H9 (cell line): ENCODE results near the gene IWS1. TPM values are rescaled to one million over a fixed set of nuclear protein-coding genes. Genes with fewer than 3 reads are reported as not detected.

Source experiments
- DNase-seq: peaks from one replicate; pipeline ENCODE4 v3.0.0-alpha.2; 2017
- H2AFZ ChIP-seq: one replicate; pipeline ENCODE4 v1.6.1; 2013; ENCODE audit warnings: mild to moderate bottlenecking, low read length, control low read depth, moderate library complexity
- H2AK5ac ChIP-seq: 2 replicates; pipeline ENCODE4 v1.6.1; 2013; ENCODE audit warnings: low read length, control low read depth, mixed read lengths; ENCODE audit not compliant: insufficient read length
- H2BK120ac ChIP-seq: one replicate; pipeline ENCODE4 v1.6.1; 2013; ENCODE audit warnings: low read depth, mild to moderate bottlenecking, low read length, control low read depth, inconsistent platforms; ENCODE audit not compliant: poor library complexity, severe bottlenecking
- H2BK12ac ChIP-seq: 2 replicates; pipeline ENCODE4 v1.6.1; 2013; ENCODE audit warnings: low read length, control low read depth, mixed read lengths, low read depth; ENCODE audit not compliant: insufficient read length
- H2BK15ac ChIP-seq: 2 replicates; pipeline ENCODE4 v1.6.1; 2013; ENCODE audit warnings: low read depth, low read length, control low read depth
- H2BK20ac ChIP-seq: one replicate; pipeline ENCODE4 v1.6.1; 2013; ENCODE audit warnings: low read depth, mild to moderate bottlenecking, low read length, control low read depth, inconsistent platforms; ENCODE audit not compliant: poor library complexity, severe bottlenecking
- H2BK5ac ChIP-seq: 2 replicates; pipeline ENCODE4 v1.6.1; 2013; ENCODE audit warnings: low read length, control low read depth, mixed read lengths; ENCODE audit not compliant: insufficient read length
- H3K14ac ChIP-seq: 2 replicates; pipeline ENCODE4 v1.6.1; 2013; ENCODE audit warnings: low read length, control low read depth; ENCODE audit not compliant: insufficient read depth
- H3K18ac ChIP-seq: 2 replicates; pipeline ENCODE4 v1.6.1; 2013; ENCODE audit warnings: low read depth, mild to moderate bottlenecking, mixed read lengths, low read length, control low read depth; ENCODE audit not compliant: insufficient read length
- H3K23ac ChIP-seq: 2 replicates; pipeline ENCODE4 v1.6.1; 2013; ENCODE audit warnings: low read length, control low read depth, mixed read lengths, low read depth; ENCODE audit not compliant: insufficient read length
- H3K23me2 ChIP-seq: 2 replicates; pipeline ENCODE4 v1.6.1; 2013; ENCODE audit warnings: low read depth, mild to moderate bottlenecking, mixed read lengths, low read length, control low read depth; ENCODE audit not compliant: insufficient read length, poor library complexity, severe bottlenecking
- H3K27ac ChIP-seq: 2 replicates; pipeline ENCODE4 v1.5.1; 2013; ENCODE audit warnings: low read length, control low read depth, mixed read lengths, low read depth; ENCODE audit not compliant: insufficient read length
- H3K27me3 ChIP-seq: 2 replicates; pipeline ENCODE4 v1.6.1; 2013; ENCODE audit warnings: low read length, control low read depth, inconsistent platforms; ENCODE audit not compliant: insufficient read depth
- H3K4ac ChIP-seq: 2 replicates; pipeline ENCODE4 v1.6.1; 2013; ENCODE audit warnings: low read depth, mild to moderate bottlenecking, control low read depth, inconsistent platforms, low read length, moderate library complexity
- H3K4me1 ChIP-seq: 2 replicates; pipeline ENCODE4 v1.6.1; 2013; ENCODE audit warnings: low read length, control low read depth, inconsistent platforms; ENCODE audit not compliant: insufficient read depth
- H3K4me2 ChIP-seq: 2 replicates; pipeline ENCODE4 v1.6.1; 2013; ENCODE audit warnings: low read length, control low read depth, mixed read lengths; ENCODE audit not compliant: insufficient read length, insufficient read depth
- H3K56ac ChIP-seq: 2 replicates; pipeline ENCODE4 v1.6.1; 2013; ENCODE audit warnings: low read depth, mild to moderate bottlenecking, mixed read lengths, low read length, control low read depth; ENCODE audit not compliant: insufficient read length
- H3K79me1 ChIP-seq: 2 replicates; pipeline ENCODE4 v1.6.1; 2013; ENCODE audit warnings: low read depth, mild to moderate bottlenecking, moderate library complexity, low read length, control low read depth, inconsistent platforms; ENCODE audit not compliant: insufficient read depth, poor library complexity, severe bottlenecking
- H3K79me2 ChIP-seq: 2 replicates; pipeline ENCODE4 v1.6.1; 2013; ENCODE audit warnings: low read length, control low read depth, inconsistent platforms; ENCODE audit not compliant: insufficient read depth
- H3K9ac ChIP-seq: 2 replicates; pipeline ENCODE4 v1.6.1; 2013; ENCODE audit warnings: low read length, control low read depth, mixed read lengths; ENCODE audit not compliant: insufficient read length; ENCODE audit errors: extremely low read depth
- H3K9me3 ChIP-seq: one replicate; pipeline ENCODE4 v1.6.1; 2013; ENCODE audit warnings: low read depth, low read length, inconsistent platforms; ENCODE audit not compliant: control insufficient read depth
- H3T11ph ChIP-seq: one replicate; pipeline ENCODE4 v1.6.1; 2013; ENCODE audit warnings: mild to moderate bottlenecking, low read length, control low read depth, inconsistent platforms
- H4K20me1 ChIP-seq: one replicate; pipeline ENCODE4 v1.6.1; 2013; ENCODE audit not compliant: control insufficient read depth, insufficient read length, insufficient read depth
- H4K5ac ChIP-seq: 2 replicates; pipeline ENCODE4 v1.6.1; 2013; ENCODE audit warnings: low read depth, mild to moderate bottlenecking, mixed read lengths, low read length, control low read depth; ENCODE audit not compliant: insufficient read length
- H4K8ac ChIP-seq: replicated peaks from 2 replicates; pipeline ENCODE4 v1.6.1; 2013; ENCODE audit warnings: low read length, control low read depth, mixed read lengths, low read depth; ENCODE audit not compliant: insufficient read length
- H4K91ac ChIP-seq: 2 replicates; pipeline ENCODE4 v1.6.1; 2013; ENCODE audit warnings: low read depth, mild to moderate bottlenecking, moderate library complexity, mixed read lengths, low read length, control low read depth; ENCODE audit not compliant: insufficient read length
- H3K27ac Mint-ChIP-seq, 3 experiments: 2 replicates in 2 of 3; 3 replicates in 1 of 3; pipeline ENCODE4 v1.8.0; 2020 to 2021; ENCODE audit warnings: mixed read lengths in 3 of 3, mild to moderate bottlenecking in 1 of 3, moderate library complexity in 1 of 3
- H3K27me3 Mint-ChIP-seq: 2 replicates; pipeline ENCODE4 v1.8.0; 2021; ENCODE audit warnings: low read depth, mild to moderate bottlenecking, moderate library complexity, mixed read lengths
- H3K36me3 Mint-ChIP-seq, 3 experiments: 2 replicates in 2 of 3; 3 replicates in 1 of 3; pipeline ENCODE4 v1.8.0; 2020 to 2021; ENCODE audit warnings: low read depth in 3 of 3, mixed read lengths in 3 of 3; ENCODE audit not compliant: insufficient read depth in 1 of 3
- H3K4me1 Mint-ChIP-seq, 2 experiments: 2 replicates each; pipeline ENCODE4 v1.8.0; 2020; ENCODE audit warnings: mixed read lengths in 2 of 2
- H3K4me3 Mint-ChIP-seq, 2 experiments: 2 replicates in 1 of 2; 3 replicates in 1 of 2; pipeline ENCODE4 v1.8.0; 2020 to 2021; ENCODE audit warnings: mild to moderate bottlenecking in 2 of 2, mixed read lengths in 2 of 2, moderate library complexity in 1 of 2
- H3K9me3 Mint-ChIP-seq, 2 experiments: 2 replicates in 1 of 2; 3 replicates in 1 of 2; pipeline ENCODE4 v1.8.0; 2020; ENCODE audit warnings: mild to moderate bottlenecking in 2 of 2, mixed read lengths in 2 of 2, moderate library complexity in 1 of 2
- CTCF ChIP-seq: fragments of 200-600 bp; sonication (generic); conservative IDR thresholded peaks from 3 replicates; pipeline ENCODE4 v1.8.0; 2021; ENCODE audit warnings: antibody characterized with exemption, mild to moderate bottlenecking
- WGBS: extraction: QIAGEN DNeasy Blood & Tissue Kit; methylation state at CpG from one replicate; pipeline ENCODE4 v1.1.7; 2013; ENCODE audit warnings: missing lambda C conversion rate, low lambda C conversion rate, mixed read lengths; ENCODE audit not compliant: insufficient read length; ENCODE audit errors: extremely low coverage; 5-methylcytosine and 5-hydroxymethylcytosine counted together
- total RNA-seq: library from RNA; stranded (reverse); gene quantifications from 2 replicates; pipeline ENCODE4 v1.2.1, GENCODE V29; 2021

Gene IWS1
- total RNA-seq, 1 experiment from 2014 or later: 66.2 TPM

GRCh38 chr2:127552336-127552735 lies 26.0 kb upstream of the IWS1 start:
- Mint-ChIP-seq H3K36me3 (no peaks in the 10 kb centered on the region), H3K4me1 (peaks cover 0 to 7% of the 10 kb centered on the region in 2 experiments; a peak in 1 of 4 replicates)

More at GRCh38 chr2:127552336-127552735, 26.0 kb upstream of the IWS1 start:
- H3K4ac ChIP-seq: no peak overlapping the region
- H2BK12ac ChIP-seq: no peak overlapping the region
- H4K91ac ChIP-seq: no peak overlapping the region
- no peaks in the 10 kb centered on the region for H3K4me1 ChIP-seq
- H2BK120ac ChIP-seq: no peak overlapping the region
- H2BK20ac ChIP-seq: no peak overlapping the region
- Mint-ChIP-seq H3K27ac (peak overlapping the region in 1 of 3 experiments; percentile 9; a peak in 1 of 7 replicates), H3K27me3 (peaks cover 31% of the 10 kb centered on the region), H3K4me3 (no peak overlapping the region; a peak in 1 of 5 replicates), H3K9me3 (no peaks in the 10 kb centered on the region)
- H3K23me2 ChIP-seq: no peaks in the 10 kb centered on the region
- H4K8ac ChIP-seq: no peak overlapping the region
- no peak for TF ChIP-seq CTCF
- no CpG with 5 or more reads among the region's 6 CpGs for WGBS
- no peak overlapping the region for H2BK5ac ChIP-seq
- no peaks in the 10 kb centered on the region for H4K20me1 ChIP-seq
- DNase-seq: no peak
- no peaks in the 10 kb centered on the region for H3K27me3 ChIP-seq
- no peak overlapping the region for H4K5ac ChIP-seq
- no peaks in the 10 kb centered on the region for H3K79me2 ChIP-seq
- H3K27ac ChIP-seq: no peak overlapping the region
- H3K79me1 ChIP-seq: no peaks in the 10 kb centered on the region
- H3K56ac ChIP-seq: no peak overlapping the region
- no peak overlapping the region for H2AK5ac ChIP-seq
- H3K14ac ChIP-seq: no peak overlapping the region
- no peak overlapping the region for H3K18ac ChIP-seq
- H2BK15ac ChIP-seq: no peak overlapping the region
- no peak overlapping the region for H2AFZ ChIP-seq
- H3K4me2 ChIP-seq: no peak overlapping the region
- no peak overlapping the region for H3T11ph ChIP-seq
- H3K9ac ChIP-seq: no peak overlapping the region
- no peak overlapping the region for H3K23ac ChIP-seq
- no peaks in the 10 kb centered on the region for H3K9me3 ChIP-seq
